ENCODE measurements around the gene ZNF785. TPM values are rescaled to one million over a fixed set of nuclear protein-coding genes. Genes with fewer than 3 reads are reported as not detected.

Gene ZNF785
- total and polyA plus RNA-seq, 2 of the 13 experiments (the other 11 are each of a cell fraction or from before 2014, with no cell fraction given) = 0.01 TPM; not detected in 1

DNA sequence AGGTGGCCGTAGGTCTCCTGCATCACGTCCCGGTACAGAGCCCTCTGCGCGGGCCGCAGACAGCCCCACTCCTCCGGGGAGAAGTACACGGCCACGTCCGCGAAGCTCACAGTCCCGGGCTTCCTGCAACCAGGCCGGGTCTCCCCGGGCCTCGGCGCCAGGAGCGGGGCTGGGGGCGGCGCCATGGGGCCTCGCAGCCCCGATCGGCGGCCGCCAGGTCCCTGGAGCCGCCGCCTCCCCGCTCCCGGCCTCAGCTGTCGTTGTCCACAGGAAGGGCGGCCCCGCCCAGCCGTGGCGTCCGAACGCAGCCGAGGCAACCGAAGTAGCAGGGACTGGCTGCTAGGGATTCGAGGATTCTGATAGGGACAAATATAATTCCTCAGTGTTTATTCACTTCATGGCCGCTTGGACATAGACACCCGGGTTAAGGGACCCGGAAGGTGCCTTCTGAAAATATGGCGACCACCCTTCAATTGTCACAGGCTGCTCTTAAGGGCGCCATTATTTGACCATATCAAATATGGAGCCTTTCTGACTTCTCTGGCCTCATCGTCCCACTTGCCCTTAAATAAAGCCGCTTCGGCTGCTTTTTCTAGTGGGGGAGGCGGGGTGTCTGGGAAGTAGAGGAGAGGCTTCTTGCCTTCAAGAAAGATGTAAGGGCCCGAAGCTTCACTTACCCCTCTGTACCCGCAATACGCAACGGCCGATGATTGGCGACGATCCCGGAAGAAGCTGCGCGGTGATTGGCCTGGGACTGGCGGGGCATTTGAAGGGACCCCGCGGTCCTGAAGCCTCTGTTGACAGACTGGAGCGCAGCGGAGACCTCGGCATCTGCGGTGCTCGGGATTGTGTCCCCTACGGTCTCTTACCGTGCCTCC, 13.8 kb downstream of the ZNF785 start, which contains the start of gene ZNF688:
TSS of gene ZNF688 (minus strand) at position 270 of the 878 bp plus-strand sequence. CDS start at position 185, 85 bp downstream.
- no peaks in the 10 kb centered on the region for H3K9me3 ChIP-seq (ENCODE audit: low read length)
- TF ChIP-seq CHD2 (IDR thresholded peaks at IDR 0.05; ENCODE audit: low read depth, low read length) (0 out of 2 replicates have a peak, but pooled peaks have one; percentile 38), ZNF781 (CRISPR knock-in tag; IDR thresholded peaks at IDR 0.05; ENCODE audit: borderline replicate concordance, not compliant biosample characterization) (no peak), GPN1 (CRISPR knock-in tag; IDR thresholded peaks at IDR 0.05; ENCODE audit: borderline replicate concordance) (no peak)
- TF ChIP-seq, protein P1, sequence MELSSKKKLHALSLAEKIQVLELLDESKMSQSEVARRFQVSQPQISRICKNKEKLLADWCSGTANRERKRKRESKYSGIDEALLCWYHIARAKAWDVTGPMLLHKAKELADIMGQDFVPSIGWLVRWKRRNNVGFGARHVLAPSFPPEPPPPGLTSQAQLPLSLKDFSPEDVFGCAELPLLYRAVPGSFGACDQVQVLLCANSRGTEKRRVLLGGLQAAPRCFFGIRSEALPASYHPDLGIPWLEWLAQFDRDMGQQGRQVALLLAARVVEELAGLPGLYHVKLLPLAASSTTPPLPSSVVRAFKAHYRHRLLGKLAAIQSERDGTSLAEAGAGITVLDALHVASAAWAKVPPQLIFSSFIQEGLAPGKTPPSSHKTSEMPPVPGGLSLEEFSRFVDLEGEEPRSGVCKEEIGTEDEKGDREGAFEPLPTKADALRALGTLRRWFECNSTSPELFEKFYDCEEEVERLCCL (CRISPR knock-in tag; IDR thresholded peaks at IDR 0.05; ENCODE audit: borderline replicate concordance) = no peak
- TF ChIP-seq, protein P2, sequence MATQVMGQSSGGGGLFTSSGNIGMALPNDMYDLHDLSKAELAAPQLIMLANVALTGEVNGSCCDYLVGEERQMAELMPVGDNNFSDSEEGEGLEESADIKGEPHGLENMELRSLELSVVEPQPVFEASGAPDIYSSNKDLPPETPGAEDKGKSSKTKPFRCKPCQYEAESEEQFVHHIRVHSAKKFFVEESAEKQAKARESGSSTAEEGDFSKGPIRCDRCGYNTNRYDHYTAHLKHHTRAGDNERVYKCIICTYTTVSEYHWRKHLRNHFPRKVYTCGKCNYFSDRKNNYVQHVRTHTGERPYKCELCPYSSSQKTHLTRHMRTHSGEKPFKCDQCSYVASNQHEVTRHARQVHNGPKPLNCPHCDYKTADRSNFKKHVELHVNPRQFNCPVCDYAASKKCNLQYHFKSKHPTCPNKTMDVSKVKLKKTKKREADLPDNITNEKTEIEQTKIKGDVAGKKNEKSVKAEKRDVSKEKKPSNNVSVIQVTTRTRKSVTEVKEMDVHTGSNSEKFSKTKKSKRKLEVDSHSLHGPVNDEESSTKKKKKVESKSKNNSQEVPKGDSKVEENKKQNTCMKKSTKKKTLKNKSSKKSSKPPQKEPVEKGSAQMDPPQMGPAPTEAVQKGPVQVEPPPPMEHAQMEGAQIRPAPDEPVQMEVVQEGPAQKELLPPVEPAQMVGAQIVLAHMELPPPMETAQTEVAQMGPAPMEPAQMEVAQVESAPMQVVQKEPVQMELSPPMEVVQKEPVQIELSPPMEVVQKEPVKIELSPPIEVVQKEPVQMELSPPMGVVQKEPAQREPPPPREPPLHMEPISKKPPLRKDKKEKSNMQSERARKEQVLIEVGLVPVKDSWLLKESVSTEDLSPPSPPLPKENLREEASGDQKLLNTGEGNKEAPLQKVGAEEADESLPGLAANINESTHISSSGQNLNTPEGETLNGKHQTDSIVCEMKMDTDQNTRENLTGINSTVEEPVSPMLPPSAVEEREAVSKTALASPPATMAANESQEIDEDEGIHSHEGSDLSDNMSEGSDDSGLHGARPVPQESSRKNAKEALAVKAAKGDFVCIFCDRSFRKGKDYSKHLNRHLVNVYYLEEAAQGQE (IDR thresholded peaks at IDR 0.05; ENCODE audit: borderline replicate concordance in 1 of 2, low read depth in 1 of 2, low read length in 2 of 2) = no peak
- TF ChIP-seq, protein P3, sequence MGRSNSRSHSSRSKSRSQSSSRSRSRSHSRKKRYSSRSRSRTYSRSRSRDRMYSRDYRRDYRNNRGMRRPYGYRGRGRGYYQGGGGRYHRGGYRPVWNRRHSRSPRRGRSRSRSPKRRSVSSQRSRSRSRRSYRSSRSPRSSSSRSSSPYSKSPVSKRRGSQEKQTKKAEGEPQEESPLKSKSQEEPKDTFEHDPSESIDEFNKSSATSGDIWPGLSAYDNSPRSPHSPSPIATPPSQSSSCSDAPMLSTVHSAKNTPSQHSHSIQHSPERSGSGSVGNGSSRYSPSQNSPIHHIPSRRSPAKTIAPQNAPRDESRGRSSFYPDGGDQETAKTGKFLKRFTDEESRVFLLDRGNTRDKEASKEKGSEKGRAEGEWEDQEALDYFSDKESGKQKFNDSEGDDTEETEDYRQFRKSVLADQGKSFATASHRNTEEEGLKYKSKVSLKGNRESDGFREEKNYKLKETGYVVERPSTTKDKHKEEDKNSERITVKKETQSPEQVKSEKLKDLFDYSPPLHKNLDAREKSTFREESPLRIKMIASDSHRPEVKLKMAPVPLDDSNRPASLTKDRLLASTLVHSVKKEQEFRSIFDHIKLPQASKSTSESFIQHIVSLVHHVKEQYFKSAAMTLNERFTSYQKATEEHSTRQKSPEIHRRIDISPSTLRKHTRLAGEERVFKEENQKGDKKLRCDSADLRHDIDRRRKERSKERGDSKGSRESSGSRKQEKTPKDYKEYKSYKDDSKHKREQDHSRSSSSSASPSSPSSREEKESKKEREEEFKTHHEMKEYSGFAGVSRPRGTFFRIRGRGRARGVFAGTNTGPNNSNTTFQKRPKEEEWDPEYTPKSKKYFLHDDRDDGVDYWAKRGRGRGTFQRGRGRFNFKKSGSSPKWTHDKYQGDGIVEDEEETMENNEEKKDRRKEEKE (IDR thresholded peaks at IDR 0.05) = no peak
- TF ChIP-seq, protein P4, sequence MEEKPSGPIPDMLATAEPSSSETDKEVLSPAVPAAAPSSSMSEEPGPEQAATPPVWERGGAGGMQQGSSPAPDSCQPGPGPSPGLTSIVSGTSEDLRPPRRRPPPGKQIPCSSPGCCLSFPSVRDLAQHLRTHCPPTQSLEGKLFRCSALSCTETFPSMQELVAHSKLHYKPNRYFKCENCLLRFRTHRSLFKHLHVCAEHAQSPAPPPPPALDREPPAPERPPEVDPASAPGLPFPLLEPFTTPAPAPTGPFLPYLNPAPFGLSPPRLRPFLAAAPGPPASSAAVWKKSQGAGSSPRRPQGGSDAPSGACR (CRISPR knock-in tag; IDR thresholded peaks at IDR 0.05) = no peak
- TF ChIP-seq, protein P5, sequence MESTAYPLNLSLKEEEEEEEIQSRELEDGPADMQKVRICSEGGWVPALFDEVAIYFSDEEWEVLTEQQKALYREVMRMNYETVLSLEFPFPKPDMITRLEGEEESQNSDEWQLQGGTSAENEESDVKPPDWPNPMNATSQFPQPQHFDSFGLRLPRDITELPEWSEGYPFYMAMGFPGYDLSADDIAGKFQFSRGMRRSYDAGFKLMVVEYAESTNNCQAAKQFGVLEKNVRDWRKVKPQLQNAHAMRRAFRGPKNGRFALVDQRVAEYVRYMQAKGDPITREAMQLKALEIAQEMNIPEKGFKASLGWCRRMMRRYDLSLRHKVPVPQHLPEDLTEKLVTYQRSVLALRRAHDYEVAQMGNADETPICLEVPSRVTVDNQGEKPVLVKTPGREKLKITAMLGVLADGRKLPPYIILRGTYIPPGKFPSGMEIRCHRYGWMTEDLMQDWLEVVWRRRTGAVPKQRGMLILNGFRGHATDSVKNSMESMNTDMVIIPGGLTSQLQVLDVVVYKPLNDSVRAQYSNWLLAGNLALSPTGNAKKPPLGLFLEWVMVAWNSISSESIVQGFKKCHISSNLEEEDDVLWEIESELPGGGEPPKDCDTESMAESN (CRISPR knock-in tag; conservative IDR thresholded peaks at IDR 0.05) = no peak

More for the DNA sequence above, 13.8 kb downstream of the ZNF785 start, which contains the start of gene ZNF688:
- WGBS (ENCODE audit: low lambda C conversion rate) = under 1% methylated on average over 33 of the region's 67 CpGs
- FAIRE-seq (peak; percentile 94), ATAC-seq (peak; percentile 89), DNase-seq (ENCODE audit: low spot score) (peak; percentile 93)
- H3K79me2 ChIP-seq (ENCODE audit: insufficient read depth, low read length) = peaks cover 2% of the 10 kb centered on the region
- peak within 1 kb of the TSS; percentile 94 for H3K4me2 ChIP-seq (ENCODE audit: low read depth, low read length)
- peak within 1 kb of the TSS; percentile 89 for H3K27ac ChIP-seq (ENCODE audit: extremely low read length, insufficient read depth, low read length)
- no peaks in the 10 kb centered on the region for H3K36me3 ChIP-seq (replicated peaks in 1 of 2; ENCODE audit: control insufficient read depth in 1 of 2, insufficient read depth in 2 of 2, low read length in 2 of 2)
- H3K4me1 ChIP-seq (ENCODE audit: insufficient read depth, low read length) = peaks cover 71% of the 10 kb centered on the region
- no peaks in the 10 kb centered on the region for H3K27me3 ChIP-seq (ENCODE audit: control insufficient read depth in 1 of 2, insufficient read depth in 2 of 2, low read length in 2 of 2)
- intact Hi-C loops (cut with micrococcal nuclease; ENCODE audit: unreplicated experiment) (loop anchor here (1.0 to 2.0 kb wide), 3 partner anchors 13 to 39 kb away; partner anchors contain the start of genes ZNF689 and ZNF764), in situ Hi-C loops (cut with HindIII; ENCODE audit: extremely low pct_ligation_motif_present, low pct_unique_long_range_greater_than_20kb) (loop anchor here (5.0 kb wide), 1 partner anchor 51 kb away; no protein-coding TSS in a partner anchor)
- BruUV-seq (replicated peaks) = TSS peak; percentile 74
- H2AFZ ChIP-seq (ENCODE audit: low read length) = peak within 1 kb of the TSS; percentile 50
- H3K4me3 ChIP-seq (replicated peaks in 1 of 3; ENCODE audit: insufficient read depth in 1 of 3, low read depth in 2 of 3, low read length in 3 of 3) = peak within 1 kb of the TSS; percentile 89 to 97 (median 93)
- ChIA-PET CTCF (ENCODE audit: low intra/inter-chr PET ratio, low total read pairs) (no interaction called here), POLR2A (interaction anchor here (0.7 to 3.3 kb wide), 23 partner anchors 13 to 176 kb away, joined by 3 to 73 read pairs (median 4); partner anchors contain the start of genes DCTPP1, FBRS, ZNF48 and ZNF689)
- no peaks in the 10 kb centered on the region for H4K20me1 ChIP-seq (ENCODE audit: insufficient read depth, low read length)
- peak within 1 kb of the TSS; percentile 93 for H3K9ac ChIP-seq (ENCODE audit: insufficient read depth, low read depth, low read length)
